GM18526 (cell line): Measurements from ENCODE around the gene ADGRE3.

Experiments
- POLR2A ChIP-seq: IDR thresholded peaks from 3 replicates; pipeline ENCODE4 v1.6.1; 2011; ENCODE audit not compliant: insufficient read length; ENCODE audit errors: extremely low read depth

The ADGRE3 gene, protein sequence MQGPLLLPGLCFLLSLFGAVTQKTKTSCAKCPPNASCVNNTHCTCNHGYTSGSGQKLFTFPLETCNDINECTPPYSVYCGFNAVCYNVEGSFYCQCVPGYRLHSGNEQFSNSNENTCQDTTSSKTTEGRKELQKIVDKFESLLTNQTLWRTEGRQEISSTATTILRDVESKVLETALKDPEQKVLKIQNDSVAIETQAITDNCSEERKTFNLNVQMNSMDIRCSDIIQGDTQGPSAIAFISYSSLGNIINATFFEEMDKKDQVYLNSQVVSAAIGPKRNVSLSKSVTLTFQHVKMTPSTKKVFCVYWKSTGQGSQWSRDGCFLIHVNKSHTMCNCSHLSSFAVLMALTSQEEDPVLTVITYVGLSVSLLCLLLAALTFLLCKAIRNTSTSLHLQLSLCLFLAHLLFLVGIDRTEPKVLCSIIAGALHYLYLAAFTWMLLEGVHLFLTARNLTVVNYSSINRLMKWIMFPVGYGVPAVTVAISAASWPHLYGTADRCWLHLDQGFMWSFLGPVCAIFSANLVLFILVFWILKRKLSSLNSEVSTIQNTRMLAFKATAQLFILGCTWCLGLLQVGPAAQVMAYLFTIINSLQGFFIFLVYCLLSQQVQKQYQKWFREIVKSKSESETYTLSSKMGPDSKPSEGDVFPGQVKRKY

GRCh38 chr19:14674764-14675163 lies at the start of gene ADGRE3:
Gene ADGRE3, minus strand, starts transcription at chr19:14674844. Its CDS starts 74 bp downstream, at chr19:14674770.
- no peak for TF ChIP-seq POLR2A

GRCh38 chr19:14722127-14722526 lies 47.5 kb upstream of the ADGRE3 start:
- no peak for TF ChIP-seq POLR2A

DNA sequence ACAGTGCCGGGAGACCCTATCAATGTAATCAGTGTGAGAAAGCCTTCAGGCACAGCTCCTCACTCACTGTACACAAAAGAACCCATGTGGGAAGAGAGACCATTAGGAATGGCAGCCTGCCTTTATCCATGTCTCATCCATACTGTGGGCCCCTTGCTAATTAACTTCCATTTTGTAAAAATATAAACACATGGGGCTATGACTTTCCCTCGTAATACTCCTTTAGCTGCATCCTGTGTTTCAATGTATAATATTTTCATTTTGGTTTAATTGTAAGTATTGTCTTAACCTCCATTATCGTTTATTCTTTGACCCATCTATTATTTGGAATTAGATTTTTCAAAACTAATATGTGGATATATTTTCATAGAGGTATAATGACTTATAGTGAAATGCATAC lies 44.5 kb upstream of the ADGRE3 start:
- no peak for TF ChIP-seq POLR2A

GRCh38 chr19:14718522-14719116 lies 44.0 kb upstream of the ADGRE3 start:
- no peak for TF ChIP-seq POLR2A

- TF ChIP-seq POLR2A = no peak
These were observed 41.2 kb upstream of the ADGRE3 start for GRCh38 chr19:14715841-14716240.

DNA sequence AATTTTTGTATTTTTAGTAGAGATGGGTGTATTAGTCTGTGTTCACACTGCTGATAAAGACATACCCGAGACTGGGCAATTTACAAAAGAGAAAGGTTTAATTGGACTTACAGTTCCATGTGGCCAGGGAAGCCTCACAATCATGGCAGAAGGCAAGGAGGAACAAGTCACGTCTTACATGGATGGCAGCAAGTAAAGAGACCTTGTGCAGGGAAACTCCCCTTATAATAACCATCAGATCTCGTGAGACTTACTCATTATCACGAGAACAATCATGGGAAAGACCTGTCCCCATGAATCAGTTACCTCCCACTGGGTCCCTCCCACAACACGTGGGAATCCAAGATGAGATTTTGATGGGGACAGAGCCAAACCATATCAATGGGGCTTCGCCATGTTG lies 29.8 kb upstream of the ADGRE3 start:
- no peak for TF ChIP-seq POLR2A

DNA sequence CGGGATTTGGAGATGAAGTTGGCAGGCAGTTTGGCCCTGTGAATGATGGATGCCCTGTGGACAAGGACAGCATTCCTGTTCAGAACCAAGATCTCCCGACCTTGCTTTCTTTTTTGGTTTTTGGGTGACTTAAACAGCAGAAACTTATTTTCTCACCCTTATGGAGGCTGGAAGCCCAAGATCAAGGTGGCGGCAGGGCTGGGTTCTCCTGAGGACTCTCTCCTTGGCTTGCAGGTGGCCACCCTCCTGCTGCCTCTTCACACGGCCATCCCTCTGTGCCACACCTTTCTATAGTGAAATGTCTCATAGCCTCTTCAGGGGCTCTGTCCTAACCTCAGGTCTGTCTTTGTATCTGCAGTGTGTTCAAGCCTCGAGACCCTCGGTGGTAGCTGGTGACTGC lies 29.2 kb upstream of the ADGRE3 start:
- no peak for TF ChIP-seq POLR2A

DNA sequence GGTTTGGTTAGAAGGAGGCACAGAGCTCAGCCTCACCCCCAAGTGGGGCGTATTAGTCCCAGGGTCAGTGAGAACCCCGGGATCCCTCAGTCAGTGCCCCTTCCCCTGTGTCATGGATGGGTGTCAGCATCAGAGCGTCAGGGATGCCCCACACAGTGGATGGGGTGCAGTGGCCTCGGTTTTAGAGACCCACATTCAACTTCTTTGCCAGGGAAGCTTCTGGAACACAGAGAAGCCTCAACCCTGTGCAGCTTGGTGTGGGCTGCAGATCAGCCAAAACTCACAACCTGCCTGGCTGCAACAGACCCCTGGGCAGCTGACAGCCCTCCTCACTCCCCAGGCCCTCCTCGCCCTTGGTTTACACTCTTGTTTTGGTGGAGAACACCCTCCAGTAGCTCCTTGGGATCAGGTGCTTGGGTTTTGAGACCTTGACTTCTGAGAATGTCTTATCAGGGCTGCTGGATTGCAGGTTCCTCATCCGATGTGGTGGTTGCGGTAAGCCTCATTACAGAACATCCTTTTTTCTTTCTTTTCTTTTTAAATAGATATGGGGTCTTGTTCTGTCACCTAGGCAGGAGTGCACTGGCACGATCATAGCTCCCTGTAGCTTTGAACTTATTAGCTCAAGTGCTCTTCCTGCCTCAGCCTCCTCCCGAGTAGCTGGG lies 26.2 kb upstream of the ADGRE3 start:
- no peak for TF ChIP-seq POLR2A

GRCh38 chr19:14699641-14700040 lies 25.0 kb upstream of the ADGRE3 start:
- TF ChIP-seq POLR2A = no peak

- no peak for TF ChIP-seq POLR2A
These were observed 20.8 kb upstream of the ADGRE3 start for GRCh38 chr19:14695471-14695870.

DNA sequence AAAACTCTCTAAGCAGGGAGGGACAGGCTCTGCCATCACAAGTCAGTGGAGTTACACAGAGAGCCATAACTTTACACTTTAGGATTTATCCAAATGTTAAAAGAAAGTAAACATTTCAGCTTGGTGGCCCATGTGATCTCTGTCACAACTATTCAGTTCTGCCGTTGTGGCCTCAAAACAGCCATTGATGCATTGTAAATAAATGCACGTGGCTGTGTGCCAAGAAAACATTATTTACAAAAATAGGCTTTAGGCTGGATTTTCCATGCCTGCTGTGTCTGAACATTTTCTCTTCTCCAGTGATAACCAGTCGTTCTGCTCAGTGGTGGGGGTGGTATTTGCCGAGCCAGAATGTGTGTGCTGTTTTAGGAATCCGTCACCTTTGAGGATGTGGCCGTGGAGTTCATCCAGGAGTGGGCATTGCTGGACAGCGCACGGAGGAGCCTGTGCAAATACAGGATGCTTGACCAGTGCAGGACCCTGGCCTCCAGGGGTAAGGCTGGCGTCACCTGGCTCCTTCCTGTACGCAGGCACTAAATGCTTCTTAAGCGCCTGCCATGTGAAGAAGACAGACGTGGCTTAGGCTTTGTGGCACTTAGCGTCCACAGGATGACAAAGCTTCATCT lies 20.1 kb upstream of the ADGRE3 start:
- TF ChIP-seq POLR2A = no peak

GRCh38 chr19:14689598-14690503 lies 15.2 kb upstream of the ADGRE3 start, which contains the start of gene ZNF333:
Gene ZNF333, plus strand, starts transcription at chr19:14690048. Its CDS starts 3,444 bp downstream, at chr19:14693492.
- peak; percentile 77 for TF ChIP-seq POLR2A

GRCh38 chr19:14686411-14686810 lies 11.8 kb upstream of the ADGRE3 start:
- no peak for TF ChIP-seq POLR2A

DNA sequence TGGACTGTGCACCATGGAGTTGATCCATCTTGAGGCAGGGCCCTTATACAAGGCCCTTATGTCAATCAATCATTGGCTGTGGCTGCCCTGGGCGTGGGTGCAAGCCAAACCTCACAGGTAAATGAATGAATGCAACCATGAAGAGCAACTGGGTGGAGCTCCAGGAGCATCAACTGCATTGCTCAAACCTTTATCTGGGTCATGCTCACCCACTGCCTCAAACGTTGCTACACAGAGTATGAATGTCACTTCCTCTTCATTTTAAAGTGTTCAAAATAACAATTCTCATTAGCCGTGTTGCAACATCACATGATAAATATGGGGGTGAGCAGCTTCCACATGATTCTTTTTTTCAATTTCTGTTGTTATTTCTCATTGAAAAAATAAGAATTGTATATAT lies 8.8 kb upstream of the ADGRE3 start:
- no peak for TF ChIP-seq POLR2A

DNA sequence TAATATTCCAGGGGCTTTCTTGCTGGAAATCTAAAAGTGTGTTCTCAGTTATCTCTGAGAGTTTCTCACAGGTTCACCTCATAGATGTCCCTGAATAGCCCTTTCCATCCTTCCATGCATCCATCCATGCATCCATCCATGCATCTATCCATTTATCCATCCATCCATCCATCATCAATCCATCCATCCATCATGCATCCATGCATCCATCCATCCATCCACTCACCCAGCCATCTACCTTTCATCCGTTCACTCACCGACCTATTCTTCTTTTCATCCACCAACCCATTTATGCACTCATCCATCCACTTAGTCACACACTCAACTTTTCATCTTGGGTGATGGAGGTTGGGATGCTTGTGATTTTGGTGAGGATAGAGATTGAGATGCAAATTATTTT lies 7.4 kb upstream of the ADGRE3 start:
- no peak for TF ChIP-seq POLR2A

- no peak for TF ChIP-seq POLR2A
These were observed 3.6 kb upstream of the ADGRE3 start for GRCh38 chr19:14678199-14678598.
